ENCODE measurements around the gene SLC25A21.
A peak's percentile ranks its signal among the peaks of the same experiment; 100 is the strongest.
"Not testable (repeated sequence)": the region's sequence is repeated elsewhere in the genome, so short reads cannot be mapped to it uniquely, and the experiment has no call there.

The SLC25A21 gene

GRCh38 chr14:37153483-37153882 is 18.9 kb downstream of the SLC25A21 start:
- DNase-seq (ENCODE audit: low spot score), result no peak
- in situ Hi-C loops (cut with MboI; ENCODE audit: low pct_unique_long_range_greater_than_20kb, low sequenced_read_pairs, unreplicated experiment), result no loop called here
- no peak for TF ChIP-seq CTCF (IDR thresholded peaks at IDR 0.05; ENCODE audit: extremely low read depth, insufficient read depth, missing control alignments)

GRCh38 chr14:37153005-37153404 is 19.4 kb downstream of the SLC25A21 start:
- no peak for DNase-seq (ENCODE audit: low spot score)
- in situ Hi-C loops (cut with MboI; ENCODE audit: low pct_unique_long_range_greater_than_20kb, low sequenced_read_pairs, unreplicated experiment), result no loop called here
- TF ChIP-seq CTCF (IDR thresholded peaks at IDR 0.05; ENCODE audit: extremely low read depth, insufficient read depth, missing control alignments), result no peak

- in situ Hi-C loops (cut with MboI; ENCODE audit: low pct_unique_long_range_greater_than_20kb, low sequenced_read_pairs, unreplicated experiment), result no loop called here
- TF ChIP-seq CTCF (IDR thresholded peaks at IDR 0.05; ENCODE audit: extremely low read depth, insufficient read depth, missing control alignments), result peak; percentile 61
- peak; percentile 25 for DNase-seq (ENCODE audit: low spot score)
These were observed 22.0 kb downstream of the SLC25A21 start for GRCh38 chr14:37150414-37150813.

GRCh38 chr14:37147310-37147880 is 25.0 kb downstream of the SLC25A21 start:
- in situ Hi-C loops (cut with MboI; ENCODE audit: low pct_unique_long_range_greater_than_20kb, low sequenced_read_pairs, unreplicated experiment), result no loop called here
- TF ChIP-seq CTCF (IDR thresholded peaks at IDR 0.05; ENCODE audit: extremely low read depth, insufficient read depth, missing control alignments), result no peak
- no peak for DNase-seq (ENCODE audit: low spot score)

GRCh38 chr14:37146438-37146837 is 26.0 kb downstream of the SLC25A21 start:
- in situ Hi-C loops (cut with MboI; ENCODE audit: low pct_unique_long_range_greater_than_20kb, low sequenced_read_pairs, unreplicated experiment); DNase-seq (ENCODE audit: low spot score): not testable (repeated sequence)

GRCh38 chr14:37145395-37145794 is 27.0 kb downstream of the SLC25A21 start:
- no peak for TF ChIP-seq CTCF (IDR thresholded peaks at IDR 0.05; ENCODE audit: extremely low read depth, insufficient read depth, missing control alignments)
- no peak for DNase-seq (ENCODE audit: low spot score)
- in situ Hi-C loops (cut with MboI; ENCODE audit: low pct_unique_long_range_greater_than_20kb, low sequenced_read_pairs, unreplicated experiment), result no loop called here

- no peak for DNase-seq (ENCODE audit: low spot score)
- in situ Hi-C loops (cut with MboI; ENCODE audit: low pct_unique_long_range_greater_than_20kb, low sequenced_read_pairs, unreplicated experiment), result no loop called here
- TF ChIP-seq CTCF (IDR thresholded peaks at IDR 0.05; ENCODE audit: extremely low read depth, insufficient read depth, missing control alignments), result no peak
These were observed 27.6 kb downstream of the SLC25A21 start for GRCh38 chr14:37144729-37145363.
